ENCODE results near the gene DACH1.

DNA sequence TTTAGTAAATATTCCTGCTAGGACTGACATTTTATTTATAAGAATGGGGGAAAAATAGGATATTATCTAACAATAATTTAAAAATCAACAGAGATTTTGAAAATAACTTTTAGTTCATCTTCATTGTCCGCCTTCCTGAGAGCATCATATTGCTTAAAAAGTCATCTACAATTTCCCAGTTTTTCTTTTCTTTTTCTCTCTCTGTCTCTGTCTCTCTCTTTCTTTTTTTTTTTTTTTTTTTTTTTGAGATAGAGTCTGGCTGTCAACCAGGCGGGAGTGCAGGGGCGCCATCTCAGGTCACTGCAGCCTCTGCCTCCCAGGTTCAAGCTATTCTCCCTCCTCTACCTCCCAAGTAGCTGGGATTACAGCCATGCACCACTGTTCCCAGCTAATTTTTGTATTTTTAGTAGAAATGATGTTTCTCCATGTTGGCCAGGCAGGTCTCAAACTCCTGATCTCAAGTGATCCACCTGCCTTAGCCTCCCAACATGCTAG is 276.3 kb downstream of the DACH1 start:
- TF ChIP-seq POLR2A (IDR thresholded peaks at IDR 0.05) (no peak), EP300 (IDR thresholded peaks at IDR 0.05) (no peak), POLR2AphosphoS5 (IDR thresholded peaks at IDR 0.05) (no peak)

All from suprapubic skin (tissue), 4 donors.